ENCODE results near the gene MRPL23. TPM values are rescaled to one million over a fixed set of nuclear protein-coding genes. Genes with fewer than 3 reads are reported as not detected.

Gene MRPL23
- total and polyA plus RNA-seq, 4 donors = 34.8 to 250 (median 107) TPM

GRCh38 chr11:1909524-1909923 is 37.6 kb upstream of the MRPL23 start:
- peaks cover 0 to 24% (median 4%) of the 10 kb centered on the region in 5 donors for H3K4me1 ChIP-seq (ENCODE audit: control insufficient read depth in 5 of 5, insufficient read depth in 5 of 5, low read length in 5 of 5)
- TF ChIP-seq CTCF (IDR thresholded peaks at IDR 0.05; ENCODE audit: control extremely low read depth, extremely low read depth) = no peak
- DNase-seq (no peak), ATAC-seq (ENCODE audit: insufficient read depth, low FRiP score) (no peak)
- no peaks in the 10 kb centered on the region for H3K27me3 ChIP-seq (ENCODE audit: control insufficient read depth in 3 of 3, insufficient read depth in 3 of 3, low read length in 2 of 3)
- no peaks in the 10 kb centered on the region for H3K36me3 ChIP-seq (ENCODE audit: control insufficient read depth in 4 of 4, insufficient read depth in 4 of 4, low read length in 4 of 4)
- no peaks in the 10 kb centered on the region for H3K9me3 ChIP-seq (ENCODE audit: control insufficient read depth in 4 of 4, insufficient read depth in 3 of 4, low read length in 3 of 4)
- H3K9ac ChIP-seq (ENCODE audit: insufficient read depth in 1 of 2, low read length in 2 of 2) = no peak overlapping the region
- no peak overlapping the region for H3K4me3 ChIP-seq
- 89 to 94% methylated on average over 7 of the region's 7 CpGs for WGBS, 2 donors
- H3K27ac ChIP-seq (ENCODE audit: low read depth in 1 of 2, low read length in 1 of 2) = no peak overlapping the region

- H3K27ac ChIP-seq (ENCODE audit: low read depth in 1 of 2, low read length in 1 of 2) = no peak overlapping the region
- H3K27me3 ChIP-seq (ENCODE audit: control insufficient read depth in 3 of 3, insufficient read depth in 3 of 3, low read length in 2 of 3) = no peaks in the 10 kb centered on the region
- H3K4me1 ChIP-seq (ENCODE audit: control insufficient read depth in 5 of 5, insufficient read depth in 5 of 5, low read length in 5 of 5) = peaks cover 0 to 22% (median 8%) of the 10 kb centered on the region in 5 donors
- 64 to 78% methylated on average over 13 of the region's 13 CpGs for WGBS, 2 donors
- no peak overlapping the region for H3K4me3 ChIP-seq
- peaks cover 0 to 1% (median 0%) of the 10 kb centered on the region in 4 donors for H3K9me3 ChIP-seq (ENCODE audit: control insufficient read depth in 4 of 4, insufficient read depth in 3 of 4, low read length in 3 of 4)
- H3K36me3 ChIP-seq (ENCODE audit: control insufficient read depth in 4 of 4, insufficient read depth in 4 of 4, low read length in 4 of 4) = no peaks in the 10 kb centered on the region
- TF ChIP-seq CTCF (IDR thresholded peaks at IDR 0.05; ENCODE audit: control extremely low read depth, extremely low read depth) = no peak
- ATAC-seq (ENCODE audit: insufficient read depth, low FRiP score) (no peak), DNase-seq (no peak)
- H3K9ac ChIP-seq (ENCODE audit: insufficient read depth in 1 of 2, low read length in 2 of 2) = no peak overlapping the region
These were observed 34.7 kb upstream of the MRPL23 start for GRCh38 chr11:1912289-1912878.

GRCh38 chr11:1913271-1914060 is 33.7 kb upstream of the MRPL23 start:
- peaks cover 0 to 19% (median 4%) of the 10 kb centered on the region in 5 donors for H3K4me1 ChIP-seq (ENCODE audit: control insufficient read depth in 5 of 5, insufficient read depth in 5 of 5, low read length in 5 of 5)
- H3K9me3 ChIP-seq (ENCODE audit: control insufficient read depth in 4 of 4, insufficient read depth in 3 of 4, low read length in 3 of 4) = peaks cover 0 to 1% (median 0%) of the 10 kb centered on the region in 4 donors
- no peak overlapping the region for H3K4me3 ChIP-seq
- TF ChIP-seq CTCF (IDR thresholded peaks at IDR 0.05; ENCODE audit: control extremely low read depth, extremely low read depth) = no peak
- no peak overlapping the region for H3K27ac ChIP-seq (ENCODE audit: low read depth in 1 of 2, low read length in 1 of 2)
- DNase-seq = no peak
- 93 to 95% methylated on average over 30 to 31 of the region's 31 CpGs for WGBS, 2 donors
- no peak overlapping the region for H3K9ac ChIP-seq (ENCODE audit: insufficient read depth in 1 of 2, low read length in 2 of 2)
- ATAC-seq (ENCODE audit: insufficient read depth, low FRiP score) = no peak
- H3K27me3 ChIP-seq (ENCODE audit: control insufficient read depth in 3 of 3, insufficient read depth in 3 of 3, low read length in 2 of 3) = no peaks in the 10 kb centered on the region
- no peaks in the 10 kb centered on the region for H3K36me3 ChIP-seq (ENCODE audit: control insufficient read depth in 4 of 4, insufficient read depth in 4 of 4, low read length in 4 of 4)

Measured in lung (tissue), 12 donors.